H54 (cell line): ENCODE measurements around the gene ACAA2.

Experiments
- DNase-seq: peaks from one replicate; pipeline ENCODE4 v3.0.0; 2011; ENCODE audit warnings: low spot score, mixed read lengths; ENCODE audit not compliant: insufficient read length
- FAIRE-seq: peaks from 3 replicates; lab custom pipeline; 2011; peaks lifted over from hg19 to GRCh38; lab: Jason Lieb, UNC
- POLR2A ChIP-seq: IDR thresholded peaks from 2 replicates; pipeline ENCODE4 v1.6.1; 2011; ENCODE audit warnings: low read depth, mild to moderate bottlenecking, low read length

ACAA2 gene

DNA sequence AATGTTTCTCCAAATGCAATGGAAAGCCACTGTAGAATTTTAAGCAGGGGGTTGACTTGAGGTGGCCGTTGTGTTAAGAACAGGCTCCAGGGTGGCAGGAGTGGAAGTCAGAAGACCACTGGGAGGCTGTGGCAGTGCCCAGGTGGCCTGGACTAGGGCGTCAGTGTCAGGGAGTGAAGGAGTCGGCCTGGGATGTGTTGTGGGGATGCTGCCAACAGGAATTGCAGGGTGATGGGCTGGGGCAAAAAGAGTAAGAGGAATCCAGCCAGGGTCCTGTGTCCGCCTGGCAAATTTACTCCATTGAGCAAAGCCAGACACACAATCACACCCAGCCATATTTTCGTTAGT is 55.1 kb downstream of the ACAA2 start:
- TF ChIP-seq POLR2A, result no peak
- no peak for DNase-seq
- no peak for FAIRE-seq

DNA sequence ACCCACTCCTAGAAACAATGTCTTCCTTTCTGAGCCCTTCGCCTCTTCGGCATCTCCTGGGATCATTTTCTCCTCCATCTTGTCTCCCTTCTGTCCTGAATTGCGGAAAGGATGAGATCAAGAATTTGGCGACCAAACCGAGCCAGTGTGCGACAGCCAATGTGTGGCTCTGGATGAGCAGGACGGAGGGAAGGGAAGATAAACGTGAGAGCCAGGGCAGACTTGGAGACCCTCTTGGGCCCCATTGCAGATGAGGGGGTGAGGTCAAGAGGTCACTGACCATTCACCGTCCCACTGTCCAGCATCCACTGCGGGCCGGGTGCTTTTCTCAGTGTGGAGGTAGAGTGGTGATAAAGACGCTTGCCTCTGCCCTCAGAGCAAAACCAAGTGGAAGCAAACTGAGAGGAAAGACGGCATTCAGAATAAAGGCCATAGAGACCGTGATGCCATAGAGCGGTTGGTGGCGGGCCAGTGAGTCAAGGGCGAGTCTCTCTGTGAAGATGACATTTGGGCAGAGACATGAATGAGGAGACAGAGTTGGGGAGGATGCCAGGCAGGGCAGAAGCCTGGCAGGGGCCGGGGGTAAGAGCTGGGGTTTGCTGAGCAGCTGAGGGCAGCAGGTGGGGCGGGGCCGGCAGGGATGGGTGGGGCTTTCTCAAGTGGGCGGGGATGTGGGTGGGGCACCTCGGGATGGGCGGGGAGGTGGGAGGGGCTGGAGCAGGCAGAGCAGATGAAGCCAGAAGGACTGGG is 55.6 kb downstream of the ACAA2 start:
- TF ChIP-seq POLR2A, result no peak
- DNase-seq, result peak; percentile 23
- FAIRE-seq, result no peak

DNA sequence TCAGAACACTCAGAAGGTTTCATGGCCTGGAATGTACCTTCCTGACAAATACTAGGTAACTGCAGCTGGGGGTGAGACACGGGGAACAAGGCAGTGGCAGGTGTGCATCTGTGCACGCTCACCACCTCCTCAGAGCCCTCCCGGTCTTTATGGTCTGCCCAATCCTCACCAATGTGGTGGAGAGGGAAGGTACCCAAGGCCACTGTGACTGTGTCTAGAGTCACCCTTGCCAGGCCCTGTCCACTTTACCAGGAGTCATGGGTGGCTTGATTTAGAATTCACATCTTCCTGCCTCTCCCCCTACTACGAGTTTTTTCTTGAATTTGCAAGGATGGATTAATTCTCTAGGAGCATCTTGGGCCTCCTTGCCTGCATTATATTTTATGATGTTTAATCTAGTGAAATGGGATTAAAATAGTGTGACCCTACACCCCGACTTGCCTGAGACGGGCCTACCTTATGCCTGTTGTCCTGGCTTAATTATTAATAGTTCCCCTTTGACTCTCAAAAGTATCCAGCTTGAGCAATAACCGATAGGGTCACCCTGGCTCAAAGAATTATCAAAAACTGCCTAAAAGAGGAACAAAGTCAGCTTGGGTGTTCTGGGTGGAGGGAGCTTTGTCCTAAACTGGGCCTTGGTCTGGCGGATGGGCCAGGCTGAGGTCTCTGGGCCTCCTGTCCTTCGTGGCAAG is 56.5 kb downstream of the ACAA2 start:
- DNase-seq, result no peak
- TF ChIP-seq POLR2A, result no peak
- FAIRE-seq, result no peak

DNA sequence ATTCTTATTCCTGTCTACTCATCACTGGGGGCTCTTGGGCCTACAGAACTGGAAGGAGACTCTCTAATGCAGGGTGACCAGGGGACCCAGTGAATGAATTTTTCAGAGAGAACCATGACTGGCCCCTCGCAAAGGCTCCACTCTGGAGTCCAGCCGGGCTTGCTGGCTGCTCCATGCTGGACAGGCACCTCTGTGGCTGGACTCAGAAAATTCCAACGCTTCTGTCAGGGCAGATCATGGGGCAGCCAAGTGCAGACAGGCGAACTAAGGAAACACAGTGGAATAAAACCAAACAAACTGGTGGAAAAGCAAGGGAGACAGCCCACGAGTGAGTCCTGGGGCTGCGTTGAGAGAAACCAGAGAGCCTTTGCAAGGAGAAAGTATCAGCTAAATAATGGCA is 57.2 kb downstream of the ACAA2 start:
- no peak for DNase-seq
- no peak for FAIRE-seq
- no peak for TF ChIP-seq POLR2A

DNA sequence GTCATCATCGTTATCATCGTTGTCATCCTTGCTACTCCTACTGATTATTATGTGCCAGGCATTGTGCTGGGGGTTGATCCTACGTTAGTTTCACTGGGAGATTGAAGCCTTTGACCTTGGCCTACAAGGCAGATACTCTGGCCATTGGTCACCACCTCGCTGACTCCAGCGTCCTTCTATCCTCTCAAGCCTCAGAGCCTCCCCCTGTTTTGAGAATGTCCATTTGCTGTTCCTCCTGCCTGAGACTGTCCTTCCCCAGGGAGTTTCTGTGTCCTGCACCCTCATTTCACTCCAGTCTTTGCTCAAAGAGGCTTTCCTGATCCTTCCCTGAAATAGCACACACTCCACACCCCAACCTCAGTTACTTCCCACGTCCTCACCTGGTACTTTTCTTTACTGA is 57.8 kb downstream of the ACAA2 start:
- no peak for TF ChIP-seq POLR2A
- FAIRE-seq (no peak), DNase-seq (no peak)

DNA sequence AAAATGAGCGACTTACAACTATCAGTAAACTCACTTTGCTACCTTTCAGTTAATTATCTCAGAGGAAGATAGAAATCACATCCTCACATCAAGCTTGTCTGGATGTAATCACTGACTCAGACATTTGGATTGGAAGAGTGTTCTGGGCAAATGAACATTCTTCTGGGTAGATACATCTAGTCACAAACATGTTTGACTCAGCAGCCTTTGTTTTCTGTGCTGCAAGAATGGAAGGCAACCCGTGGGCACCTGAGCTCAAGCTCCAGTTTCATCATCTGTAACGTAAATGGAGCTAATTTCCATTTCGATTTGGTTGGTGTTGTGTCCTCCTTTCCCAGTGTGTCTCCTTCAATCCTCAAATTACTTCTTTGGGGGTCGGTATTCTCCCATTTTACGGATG is 58.5 kb downstream of the ACAA2 start:
- no peak for DNase-seq
- TF ChIP-seq POLR2A, result no peak
- no peak for FAIRE-seq

DNA sequence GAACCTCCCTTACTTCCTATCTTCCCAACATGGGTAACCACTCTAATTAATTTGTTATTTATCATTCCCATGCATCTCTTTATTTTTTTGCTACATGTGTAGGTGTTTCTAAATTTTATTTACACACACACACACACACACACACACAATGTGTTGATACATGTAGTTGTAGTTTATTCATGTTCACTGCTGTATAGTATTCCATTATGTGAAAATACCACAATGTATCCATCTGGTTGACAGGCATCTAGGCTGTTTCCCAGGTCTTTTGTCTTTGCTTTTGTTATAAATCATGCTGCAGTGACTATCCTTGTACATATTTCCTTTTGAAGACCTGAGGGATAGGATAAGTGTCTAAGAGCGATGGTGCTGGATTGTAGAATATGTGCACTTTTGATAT is 59.7 kb downstream of the ACAA2 start:
- TF ChIP-seq POLR2A, result no peak
- DNase-seq (no peak), FAIRE-seq (no peak)

DNA sequence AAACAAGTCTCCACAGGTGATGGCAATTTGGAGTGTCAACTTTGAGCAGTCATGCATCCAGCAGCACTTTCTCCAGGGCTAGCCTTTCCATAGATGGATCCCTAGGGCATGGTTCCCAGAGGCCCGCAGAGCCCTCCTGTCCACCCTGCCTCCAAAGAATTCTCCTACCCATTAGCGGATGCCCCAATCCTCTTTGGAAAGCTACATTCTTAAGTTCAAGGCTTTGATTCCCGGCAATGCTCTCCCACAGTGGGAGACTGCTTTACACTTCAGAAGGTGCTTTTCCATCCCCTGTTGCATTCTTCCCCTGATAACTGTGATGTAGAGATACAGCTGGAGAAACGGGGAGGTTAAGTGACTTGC is 61.3 kb downstream of the ACAA2 start:
- no peak for FAIRE-seq
- TF ChIP-seq POLR2A, result no peak
- no peak for DNase-seq

DNA sequence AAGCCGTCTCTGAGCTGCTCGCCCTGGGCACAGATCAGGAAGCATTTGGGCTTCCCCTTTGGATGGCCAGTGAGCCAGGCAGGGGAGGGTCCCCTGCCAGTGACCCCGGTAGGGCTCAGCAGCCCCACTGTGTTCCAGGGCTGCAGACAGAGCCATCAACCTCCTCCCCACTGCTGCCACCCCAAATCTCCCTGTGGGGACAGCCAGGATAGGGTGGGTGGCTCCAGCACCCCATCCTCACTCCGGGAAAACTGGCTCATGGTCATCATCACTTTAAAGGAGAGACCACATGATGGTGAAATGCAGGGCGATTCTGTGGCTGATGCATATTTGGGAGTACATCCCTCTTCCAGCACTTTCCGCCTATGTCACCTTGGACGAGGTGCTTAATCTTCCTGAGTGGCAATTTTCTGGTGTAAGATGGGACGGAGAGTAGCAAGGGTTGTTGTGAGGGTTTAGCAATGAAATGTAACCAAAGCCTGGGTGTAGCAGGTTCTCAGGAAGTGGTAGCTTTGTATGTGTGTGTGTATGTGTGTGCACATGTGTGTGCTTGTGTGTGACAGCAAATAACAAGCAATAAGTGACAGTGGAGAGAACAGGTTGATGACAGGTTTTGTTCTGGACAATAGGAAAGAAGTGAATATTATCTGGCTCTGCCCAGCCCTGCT is 61.8 kb downstream of the ACAA2 start:
- no peak for DNase-seq
- TF ChIP-seq POLR2A, result no peak
- FAIRE-seq, result no peak

DNA sequence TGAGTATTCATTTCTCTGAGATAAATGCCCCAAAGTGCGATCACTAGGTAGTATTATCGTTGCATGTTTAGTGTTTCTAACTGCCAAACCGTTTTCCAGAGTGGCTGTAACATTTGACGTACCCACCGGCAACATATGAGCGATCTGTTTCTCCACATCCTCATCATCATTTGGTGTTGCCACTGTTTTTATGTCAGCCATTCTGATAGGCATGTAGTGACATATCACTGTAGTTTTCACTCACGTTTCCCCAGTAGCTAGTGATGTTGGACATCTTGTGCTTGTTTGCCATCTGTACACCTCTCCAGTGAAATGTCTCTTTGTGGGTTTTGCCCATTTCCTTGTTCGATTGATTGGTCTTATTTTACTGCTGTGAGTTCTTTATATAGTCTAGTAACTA is 63.8 kb downstream of the ACAA2 start:
- no peak for DNase-seq
- TF ChIP-seq POLR2A, result no peak
- no peak for FAIRE-seq

DNA sequence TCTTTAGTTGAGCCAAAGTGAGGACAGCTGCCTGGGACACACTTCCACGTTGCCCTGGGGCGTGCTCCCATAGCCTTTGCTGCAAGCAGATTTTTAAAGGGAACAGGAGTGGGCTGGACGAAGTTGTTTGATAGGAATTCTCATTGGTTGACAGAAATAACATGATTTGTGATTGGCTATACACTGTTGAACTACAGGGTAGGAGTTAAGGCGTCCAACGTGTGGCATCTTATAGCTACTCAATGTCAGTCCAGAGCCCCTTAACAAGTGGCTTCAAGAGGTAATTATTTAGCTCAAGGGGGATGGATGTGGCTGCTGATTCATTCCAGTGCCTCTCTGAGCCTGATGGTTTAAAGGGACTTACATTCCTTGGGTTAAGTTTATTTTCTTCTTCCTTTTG is 65.5 kb downstream of the ACAA2 start:
- DNase-seq (no peak), FAIRE-seq (no peak)
- no peak for TF ChIP-seq POLR2A

DNA sequence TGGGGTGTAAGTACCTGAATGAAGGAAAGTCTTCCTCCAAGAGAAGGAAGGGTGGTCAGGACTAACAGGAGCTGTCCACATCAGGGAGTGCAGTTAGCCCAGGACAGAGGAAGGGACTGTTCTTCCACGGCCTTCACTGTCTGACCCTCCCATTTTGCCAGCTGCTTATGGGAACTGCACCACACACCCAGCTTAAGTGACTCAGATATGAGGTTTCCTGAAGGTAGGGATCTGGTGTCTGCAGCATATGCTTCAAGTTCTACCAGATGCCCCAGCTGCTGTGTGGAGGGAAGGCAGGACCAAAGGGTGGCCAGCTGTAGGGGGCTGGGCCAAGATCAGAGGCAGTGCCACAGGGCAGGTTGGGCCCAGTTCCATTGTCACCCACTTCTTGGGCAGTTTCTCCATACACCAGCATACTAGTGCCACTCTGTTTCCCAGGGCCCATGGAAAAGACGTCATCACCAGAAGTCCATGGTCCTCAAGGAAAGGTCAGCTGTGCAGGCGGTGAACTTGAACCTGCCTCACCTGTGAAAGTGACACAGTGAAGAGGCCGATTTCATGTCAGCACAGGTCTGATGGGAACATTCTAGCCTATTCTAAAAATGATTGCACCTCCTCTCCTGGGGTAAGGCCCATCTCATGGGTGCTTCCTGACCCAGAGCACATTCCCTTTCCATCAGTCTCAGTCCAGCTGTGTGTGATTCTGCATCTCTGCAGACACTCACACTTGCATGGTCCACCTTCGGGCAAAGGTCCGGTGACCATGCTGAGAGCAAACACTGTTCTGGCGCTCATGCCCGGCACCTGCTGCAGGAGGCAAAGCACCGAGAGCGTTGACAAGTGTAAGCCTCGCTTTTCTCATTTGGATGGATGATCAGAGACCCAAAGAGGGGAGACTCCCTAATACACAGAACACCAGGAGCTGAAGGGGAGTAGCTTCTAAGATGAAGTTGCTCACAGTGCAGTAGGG is 68.0 kb downstream of the ACAA2 start:
- FAIRE-seq (no peak), DNase-seq (no peak)
- no peak for TF ChIP-seq POLR2A

DNA sequence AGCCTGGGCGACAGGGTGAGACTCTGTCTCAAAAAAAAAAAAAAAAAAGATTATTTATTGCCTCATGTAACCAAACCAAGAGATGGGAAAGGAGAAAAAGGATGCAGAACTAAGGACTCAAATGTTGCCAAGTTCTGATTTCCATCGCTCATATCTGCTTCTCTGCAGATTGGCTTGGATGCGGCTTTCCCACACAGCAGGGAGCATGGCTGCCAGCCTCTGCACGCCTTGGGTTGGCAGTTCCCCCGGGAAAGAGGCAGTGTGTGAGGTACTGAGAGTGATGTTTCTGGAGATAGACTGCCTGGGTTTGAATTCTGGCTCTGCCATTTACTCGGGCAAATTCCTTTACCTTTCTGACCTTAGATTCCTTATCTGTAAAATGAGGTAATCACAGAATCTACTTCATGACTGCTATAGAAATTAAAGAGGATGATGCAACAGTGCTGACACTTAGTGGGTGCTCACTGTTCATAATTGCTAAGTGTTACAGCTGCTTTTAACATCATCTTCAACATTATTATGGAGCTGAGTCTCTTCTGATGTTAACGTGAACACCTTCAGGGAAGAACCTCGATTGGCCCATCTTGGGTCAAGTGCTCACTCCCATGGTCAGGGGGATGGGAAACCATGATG is 68.8 kb downstream of the ACAA2 start:
- DNase-seq (no peak), FAIRE-seq (no peak)
- no peak for TF ChIP-seq POLR2A
